IgD-negative memory B cell (primary cell): ENCODE measurements around the gene GRHL3. TPM values are rescaled to one million over a fixed set of nuclear protein-coding genes. Genes with fewer than 3 reads are reported as not detected.

Experiments
- H3K27ac Mint-ChIP-seq, 3 donors: one replicate each; pipeline ENCODE4 v1.8.0; 2020 to 2022; ENCODE audit warnings: mild to moderate bottlenecking in 3 of 3, mixed read lengths in 3 of 3, moderate library complexity in 1 of 3
- H3K27me3 Mint-ChIP-seq: one replicate; pipeline ENCODE4 v1.8.0; 2021; ENCODE audit warnings: mixed read lengths
- H3K36me3 Mint-ChIP-seq: one replicate; pipeline ENCODE4 v1.8.0; 2020; ENCODE audit warnings: mild to moderate bottlenecking, mixed read lengths
- H3K4me1 Mint-ChIP-seq, 3 donors: one replicate each; pipeline ENCODE4 v1.8.0; 2020 to 2022; ENCODE audit warnings: mixed read lengths in 3 of 3, mild to moderate bottlenecking in 1 of 3
- H3K4me3 Mint-ChIP-seq, 4 donors: one replicate each; pipeline ENCODE4 v1.8.0; 2020 to 2022; ENCODE audit warnings: mild to moderate bottlenecking in 4 of 4, mixed read lengths in 4 of 4, moderate library complexity in 3 of 4
- H3K9me3 Mint-ChIP-seq, 3 donors: one replicate each; pipeline ENCODE4 v1.8.0; 2020 to 2021; ENCODE audit warnings: mixed read lengths in 3 of 3, mild to moderate bottlenecking in 1 of 3
- polyA plus RNA-seq: library from polyadenylated mRNA; unstranded; fragments of 300-500 nt; fragmentation: Illumina TruSeq; gene quantifications from one replicate; pipeline ENCODE4 v1.2.3, GENCODE V29; 2021

The GRHL3 gene
- polyA plus RNA-seq, 1 donor from 2014 or later = not detected

- peaks cover 3% of the 10 kb centered on the region for H3K27me3 Mint-ChIP-seq
- H3K27ac Mint-ChIP-seq = no peak overlapping the region
- H3K4me3 Mint-ChIP-seq = no peak overlapping the region
Observed at GRCh38 chr1:24299901-24300300, 19.3 kb upstream of the GRHL3 start.

DNA sequence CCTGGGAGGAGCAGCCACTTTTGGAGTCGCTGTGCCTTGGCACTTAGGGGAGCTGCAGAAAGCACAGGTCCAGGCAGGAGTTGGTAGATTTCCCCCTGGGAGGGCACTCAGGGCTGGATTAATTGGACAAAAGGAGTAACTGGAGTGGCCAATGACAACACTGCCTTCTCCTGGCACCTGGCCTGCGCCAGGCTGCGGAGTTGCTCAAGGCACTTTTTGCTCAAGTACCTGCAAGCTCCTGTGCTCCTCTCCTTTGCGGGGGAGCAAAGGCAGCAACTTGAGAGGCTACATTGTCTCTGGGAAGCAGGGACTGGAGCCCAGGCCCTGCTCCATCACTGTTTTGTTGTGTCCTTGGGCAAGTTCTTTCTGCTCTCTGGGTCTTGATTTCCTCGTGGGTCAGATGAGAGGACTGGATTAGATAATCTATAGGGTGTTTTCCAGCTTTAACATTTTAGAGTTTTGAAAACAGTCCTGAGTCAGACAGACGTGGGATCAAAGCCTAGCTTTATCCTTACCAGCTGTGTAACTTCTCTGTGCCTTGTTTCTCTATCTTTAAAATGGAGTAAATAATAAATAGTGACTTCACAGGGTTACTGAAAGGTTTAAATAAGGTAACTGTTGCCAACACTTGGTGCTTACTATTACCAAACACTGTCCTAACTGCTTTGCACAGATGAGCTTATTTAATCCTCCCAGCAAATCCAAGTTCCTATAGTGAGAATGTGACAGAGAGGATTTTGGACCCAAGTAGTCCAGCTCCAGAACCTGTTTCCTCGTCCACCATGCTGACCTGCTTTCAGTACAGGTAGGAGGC, 18.0 kb upstream of the GRHL3 start:
- peaks cover 1% of the 10 kb centered on the region for H3K36me3 Mint-ChIP-seq
- H3K27me3 Mint-ChIP-seq = peaks cover 3% of the 10 kb centered on the region
- no peaks in the 10 kb centered on the region for H3K9me3 Mint-ChIP-seq
- H3K4me1 Mint-ChIP-seq = no peaks in the 10 kb centered on the region
- H3K27ac Mint-ChIP-seq = no peak overlapping the region
- H3K4me3 Mint-ChIP-seq = no peak overlapping the region

More at GRCh38 chr1:24299901-24300300, 19.3 kb upstream of the GRHL3 start:
- no peaks in the 10 kb centered on the region for H3K36me3 Mint-ChIP-seq
- no peaks in the 10 kb centered on the region for H3K4me1 Mint-ChIP-seq
- no peaks in the 10 kb centered on the region for H3K9me3 Mint-ChIP-seq

DNA sequence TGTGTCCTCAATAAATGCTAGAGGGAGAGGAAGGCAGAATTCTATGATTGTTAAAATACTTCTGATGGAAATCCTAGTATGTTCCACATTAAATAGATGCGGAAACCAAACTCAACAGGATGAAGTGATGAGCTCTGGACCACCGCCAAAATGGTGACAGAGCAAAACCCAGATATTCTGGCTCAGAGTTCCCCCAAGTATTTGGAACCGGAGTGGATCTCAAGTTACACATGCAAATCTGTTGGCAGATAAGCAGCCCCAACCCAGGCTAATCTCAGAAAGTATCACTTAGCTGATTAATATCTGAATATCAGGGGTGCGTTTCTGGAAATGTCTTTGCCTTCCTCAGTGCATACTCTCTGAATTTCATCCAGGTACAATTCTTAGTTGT, 17.4 kb upstream of the GRHL3 start:
- peaks cover 4% of the 10 kb centered on the region for H3K36me3 Mint-ChIP-seq
- H3K9me3 Mint-ChIP-seq = no peaks in the 10 kb centered on the region
- H3K27me3 Mint-ChIP-seq = peaks cover 3% of the 10 kb centered on the region
- no peak overlapping the region for H3K27ac Mint-ChIP-seq
- no peaks in the 10 kb centered on the region for H3K4me1 Mint-ChIP-seq
- no peak overlapping the region for H3K4me3 Mint-ChIP-seq

- Mint-ChIP-seq H3K4me3 (no peak overlapping the region), H3K36me3 (peaks cover 4% of the 10 kb centered on the region), H3K27ac (no peak overlapping the region), H3K4me1 (no peaks in the 10 kb centered on the region), H3K9me3 (no peaks in the 10 kb centered on the region), H3K27me3 (peaks cover 3% of the 10 kb centered on the region)
Observed at GRCh38 chr1:24302209-24302611, 16.9 kb upstream of the GRHL3 start.

DNA sequence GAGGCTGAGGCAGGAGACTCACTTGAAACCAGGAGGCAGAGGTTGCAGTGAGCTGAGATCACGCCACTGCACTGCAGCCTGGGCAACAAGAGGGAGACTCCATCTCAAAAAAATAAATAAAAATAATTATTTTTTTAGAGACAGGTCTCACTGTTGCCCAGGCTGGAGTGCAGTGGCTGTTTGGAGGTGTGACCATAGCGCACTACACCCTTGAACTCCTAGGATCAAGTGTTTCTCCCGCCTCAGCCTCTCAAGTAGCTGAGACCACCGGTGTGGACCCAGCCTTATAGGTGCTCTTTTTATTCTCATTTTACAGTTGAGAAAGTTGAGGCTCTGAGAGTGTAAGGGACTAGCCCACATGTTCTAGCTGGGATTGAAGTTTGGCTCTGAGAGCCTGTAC, 15.6 kb upstream of the GRHL3 start:
- Mint-ChIP-seq H3K27ac (no peak overlapping the region), H3K4me1 (no peaks in the 10 kb centered on the region), H3K9me3 (no peaks in the 10 kb centered on the region), H3K4me3 (no peak overlapping the region), H3K36me3 (peaks cover 4% of the 10 kb centered on the region), H3K27me3 (peaks cover 3% of the 10 kb centered on the region)

- Mint-ChIP-seq H3K27ac (no peak overlapping the region), H3K27me3 (peaks cover 3% of the 10 kb centered on the region), H3K4me1 (no peaks in the 10 kb centered on the region), H3K9me3 (no peaks in the 10 kb centered on the region), H3K36me3 (peaks cover 4% of the 10 kb centered on the region), H3K4me3 (no peak overlapping the region)
Observed at GRCh38 chr1:24304763-24305162, 14.4 kb upstream of the GRHL3 start.

DNA sequence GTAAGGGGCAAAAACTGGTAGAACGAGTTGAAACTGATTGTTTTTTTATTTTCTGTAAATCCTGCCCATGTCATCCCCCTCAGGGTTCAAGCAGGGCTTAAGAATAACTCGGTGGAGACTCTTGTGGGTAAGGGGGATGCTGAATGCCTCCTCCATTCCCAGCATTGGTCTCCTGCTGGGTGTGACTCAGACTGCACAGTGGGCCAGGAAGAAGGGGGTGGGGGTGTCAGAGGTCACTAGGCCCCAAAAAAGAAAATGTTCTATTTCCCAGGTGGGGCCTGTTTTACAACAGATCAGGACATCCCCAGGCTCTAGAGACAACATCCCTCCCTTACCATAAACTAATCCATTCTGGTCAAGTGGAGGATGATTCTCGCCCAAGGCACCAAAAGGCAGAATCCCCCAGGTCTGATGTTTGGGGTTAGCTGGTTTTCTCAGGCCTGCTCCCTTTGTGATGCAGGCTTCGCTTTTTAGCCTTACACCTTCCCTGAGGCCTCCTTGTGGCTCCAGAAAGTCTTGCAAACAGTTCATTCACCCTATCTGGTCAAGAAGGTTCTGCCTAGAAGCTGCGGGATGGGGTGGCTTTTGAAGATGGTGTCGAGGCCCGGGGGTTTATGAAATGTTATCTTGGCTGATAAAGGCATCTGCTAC, 10.7 kb upstream of the GRHL3 start:
- Mint-ChIP-seq H3K36me3 (peaks cover 4% of the 10 kb centered on the region), H3K9me3 (no peaks in the 10 kb centered on the region), H3K4me3 (no peak overlapping the region), H3K27me3 (peaks cover under 1% of the 10 kb centered on the region), H3K4me1 (no peaks in the 10 kb centered on the region), H3K27ac (no peak overlapping the region)

GRCh38 chr1:24309762-24310485, 9.2 kb upstream of the GRHL3 start:
- H3K36me3 Mint-ChIP-seq = peaks cover 4% of the 10 kb centered on the region
- no peaks in the 10 kb centered on the region for H3K4me1 Mint-ChIP-seq
- no peak overlapping the region for H3K27ac Mint-ChIP-seq
- H3K27me3 Mint-ChIP-seq = peaks cover 5% of the 10 kb centered on the region
- H3K4me3 Mint-ChIP-seq = no peak overlapping the region
- no peaks in the 10 kb centered on the region for H3K9me3 Mint-ChIP-seq

- Mint-ChIP-seq H3K36me3 (peaks cover 2% of the 10 kb centered on the region), H3K4me3 (no peak overlapping the region), H3K27me3 (peaks cover 14% of the 10 kb centered on the region), H3K9me3 (no peaks in the 10 kb centered on the region), H3K27ac (no peak overlapping the region), H3K4me1 (no peaks in the 10 kb centered on the region)
Observed at GRCh38 chr1:24311234-24311633, 7.9 kb upstream of the GRHL3 start.

GRCh38 chr1:24311741-24312140, 7.4 kb upstream of the GRHL3 start:
- Mint-ChIP-seq H3K36me3 (no peaks in the 10 kb centered on the region), H3K27ac (no peak overlapping the region), H3K4me3 (no peak overlapping the region), H3K27me3 (peaks cover 16% of the 10 kb centered on the region), H3K4me1 (no peaks in the 10 kb centered on the region), H3K9me3 (no peaks in the 10 kb centered on the region)

GRCh38 chr1:24315391-24315790, 3.8 kb upstream of the GRHL3 start:
- H3K27ac Mint-ChIP-seq = no peak overlapping the region
- H3K27me3 Mint-ChIP-seq = peaks cover 40% of the 10 kb centered on the region
- H3K4me1 Mint-ChIP-seq = peaks cover 9 to 14% (median 13%) of the 10 kb centered on the region in 3 donors
- no peaks in the 10 kb centered on the region for H3K9me3 Mint-ChIP-seq
- no peak overlapping the region for H3K4me3 Mint-ChIP-seq
- no peaks in the 10 kb centered on the region for H3K36me3 Mint-ChIP-seq

GRCh38 chr1:24316645-24317044, 2.5 kb upstream of the GRHL3 start:
- Mint-ChIP-seq H3K9me3 (no peaks in the 10 kb centered on the region), H3K4me1 (peaks cover 10 to 23% (median 13%) of the 10 kb centered on the region in 3 donors), H3K27me3 (peaks cover 47% of the 10 kb centered on the region), H3K27ac (no peak overlapping the region), H3K36me3 (no peaks in the 10 kb centered on the region), H3K4me3 (no peak overlapping the region)

DNA sequence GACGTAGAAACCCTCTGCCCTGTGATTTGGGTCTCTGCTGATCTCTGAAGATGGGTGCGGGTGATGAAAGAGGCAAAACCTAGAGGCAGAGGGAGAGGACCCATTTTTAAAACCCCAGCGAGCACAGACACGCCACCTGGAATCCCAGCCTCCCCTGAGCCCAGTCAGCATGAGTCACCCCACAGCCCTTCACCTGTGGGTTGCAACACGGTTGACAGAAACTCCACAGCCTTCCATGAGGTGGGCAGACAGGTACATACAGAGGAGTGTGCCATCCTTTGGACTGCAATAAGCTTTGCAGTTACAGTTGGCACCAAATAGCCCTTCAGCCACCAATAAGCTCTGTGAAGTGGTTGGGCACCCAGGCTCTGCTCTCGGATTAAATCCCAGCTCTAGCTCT, 2.1 kb upstream of the GRHL3 start:
- H3K9me3 Mint-ChIP-seq = no peaks in the 10 kb centered on the region
- peaks cover 11 to 23% (median 14%) of the 10 kb centered on the region in 3 donors for H3K4me1 Mint-ChIP-seq
- no peak overlapping the region for H3K4me3 Mint-ChIP-seq
- no peak overlapping the region for H3K27ac Mint-ChIP-seq
- H3K36me3 Mint-ChIP-seq = no peaks in the 10 kb centered on the region
- H3K27me3 Mint-ChIP-seq = peaks cover 48% of the 10 kb centered on the region

GRCh38 chr1:24317956-24318614, 1.1 kb upstream of the GRHL3 start:
- Mint-ChIP-seq H3K36me3 (no peaks in the 10 kb centered on the region), H3K4me1 (peaks cover 13 to 29% (median 22%) of the 10 kb centered on the region in 3 donors), H3K4me3 (no peak overlapping the region), H3K27ac (no peak overlapping the region), H3K9me3 (no peaks in the 10 kb centered on the region), H3K27me3 (peaks cover 53% of the 10 kb centered on the region)
